Measurements from ENCODE around the gene SOX4.

- TF ChIP-seq, protein P1, sequence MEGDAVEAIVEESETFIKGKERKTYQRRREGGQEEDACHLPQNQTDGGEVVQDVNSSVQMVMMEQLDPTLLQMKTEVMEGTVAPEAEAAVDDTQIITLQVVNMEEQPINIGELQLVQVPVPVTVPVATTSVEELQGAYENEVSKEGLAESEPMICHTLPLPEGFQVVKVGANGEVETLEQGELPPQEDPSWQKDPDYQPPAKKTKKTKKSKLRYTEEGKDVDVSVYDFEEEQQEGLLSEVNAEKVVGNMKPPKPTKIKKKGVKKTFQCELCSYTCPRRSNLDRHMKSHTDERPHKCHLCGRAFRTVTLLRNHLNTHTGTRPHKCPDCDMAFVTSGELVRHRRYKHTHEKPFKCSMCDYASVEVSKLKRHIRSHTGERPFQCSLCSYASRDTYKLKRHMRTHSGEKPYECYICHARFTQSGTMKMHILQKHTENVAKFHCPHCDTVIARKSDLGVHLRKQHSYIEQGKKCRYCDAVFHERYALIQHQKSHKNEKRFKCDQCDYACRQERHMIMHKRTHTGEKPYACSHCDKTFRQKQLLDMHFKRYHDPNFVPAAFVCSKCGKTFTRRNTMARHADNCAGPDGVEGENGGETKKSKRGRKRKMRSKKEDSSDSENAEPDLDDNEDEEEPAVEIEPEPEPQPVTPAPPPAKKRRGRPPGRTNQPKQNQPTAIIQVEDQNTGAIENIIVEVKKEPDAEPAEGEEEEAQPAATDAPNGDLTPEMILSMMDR (IDR thresholded peaks at IDR 0.05), result no peak
- no peak for TF ChIP-seq POLR2A (IDR thresholded peaks at IDR 0.05)
- no peak for TF ChIP-seq EP300 (IDR thresholded peaks at IDR 0.05)
Observed at GRCh38 chr6:21590346-21590745, 3.2 kb upstream of the SOX4 start.
